ENCODE measurements around the gene PTTG1IP2. TPM values are rescaled to one million over a fixed set of nuclear protein-coding genes. Genes with fewer than 3 reads are reported as not detected.

The PTTG1IP2 gene
- total and polyA plus RNA-seq, 4 donors: 2.0 TPM; not detected in 3

GRCh38 chr7:90473814-90474213 lies 4.4 kb downstream of the PTTG1IP2 start:
- Histone ChIP-seq H3K27ac (ENCODE audit: low read depth in 1 of 2, low read length in 2 of 2) (no peak overlapping the region), H3K4me3 (ENCODE audit: low read depth in 1 of 3, low read length in 3 of 3) (no peak overlapping the region), H3K9ac (ENCODE audit: low read depth in 1 of 2, low read length in 2 of 2) (no peak overlapping the region), H3K9me3 (ENCODE audit: control insufficient read depth in 4 of 4, low read length in 3 of 4) (no peaks in the 10 kb centered on the region), H3K36me3 (ENCODE audit: control insufficient read depth in 4 of 4, insufficient read depth in 3 of 4, low read depth in 1 of 4, low read length in 3 of 4) (no peaks in the 10 kb centered on the region), H3K27me3 (ENCODE audit: control insufficient read depth in 4 of 4, insufficient read depth in 4 of 4, low read length in 3 of 4) (no peaks in the 10 kb centered on the region), H3K4me1 (ENCODE audit: control insufficient read depth in 4 of 4, insufficient read depth in 4 of 4, low read length in 3 of 4) (no peaks in the 10 kb centered on the region)
- TF ChIP-seq YY1 (IDR thresholded peaks at IDR 0.05) (no peak), GABPA (IDR thresholded peaks at IDR 0.05 in 1 of 2, conservative IDR thresholded peaks at IDR 0.05 in 1 of 2) (no peak), RXRA (IDR thresholded peaks at IDR 0.05) (no peak), HNF4A (conservative IDR thresholded peaks at IDR 0.05) (no peak), RAD21 (IDR thresholded peaks at IDR 0.05) (no peak)
- DNase-seq (ENCODE audit: low spot score): no peak

- 93% methylated on average over 2 of the region's 2 CpGs for WGBS
- no peak for DNase-seq (ENCODE audit: low spot score)
- no peaks in the 10 kb centered on the region for H3K27me3 ChIP-seq (ENCODE audit: control insufficient read depth in 4 of 4, insufficient read depth in 4 of 4, low read length in 3 of 4)
- no peak overlapping the region for H3K27ac ChIP-seq (ENCODE audit: low read depth in 1 of 2, low read length in 2 of 2)
- H3K4me3 ChIP-seq (ENCODE audit: low read depth in 1 of 3, low read length in 3 of 3): no peak overlapping the region
- H3K4me1 ChIP-seq (ENCODE audit: control insufficient read depth in 4 of 4, insufficient read depth in 4 of 4, low read length in 3 of 4): no peaks in the 10 kb centered on the region
- no peak overlapping the region for H3K9ac ChIP-seq (ENCODE audit: low read depth in 1 of 2, low read length in 2 of 2)
- TF ChIP-seq GABPA (IDR thresholded peaks at IDR 0.05 in 1 of 2, conservative IDR thresholded peaks at IDR 0.05 in 1 of 2) (no peak), TAF1 (conservative IDR thresholded peaks at IDR 0.05) (no peak), ZBTB33 (IDR thresholded peaks at IDR 0.05) (no peak), FOXA2 (IDR thresholded peaks at IDR 0.05) (no peak), YY1 (IDR thresholded peaks at IDR 0.05) (no peak), REST (IDR thresholded peaks at IDR 0.05) (no peak), MAX (IDR thresholded peaks at IDR 0.05) (no peak), ATF3 (IDR thresholded peaks at IDR 0.05) (no peak), SP1 (IDR thresholded peaks at IDR 0.05) (no peak), NR2F2 (IDR thresholded peaks at IDR 0.05) (no peak), CTCF (IDR thresholded peaks at IDR 0.05; ENCODE audit: low read depth, low read length, missing input control) (no peak), HNF4G (IDR thresholded peaks at IDR 0.05) (no peak), FOXA1 (IDR thresholded peaks at IDR 0.05) (no peak), HNF4A (conservative IDR thresholded peaks at IDR 0.05) (no peak)
- H3K36me3 ChIP-seq (ENCODE audit: control insufficient read depth in 4 of 4, insufficient read depth in 3 of 4, low read depth in 1 of 4, low read length in 3 of 4): no peaks in the 10 kb centered on the region
- H3K9me3 ChIP-seq (ENCODE audit: control insufficient read depth in 4 of 4, low read length in 3 of 4): no peaks in the 10 kb centered on the region
Observed at GRCh38 chr7:90474284-90475210, 5.1 kb downstream of the PTTG1IP2 start.
